Right lung (tissue), 5 donors: ENCODE data around the gene MAGEC1. TPM values are rescaled to one million over a fixed set of nuclear protein-coding genes. Genes with fewer than 3 reads are reported as not detected.

Source experiments
- polyA plus RNA-seq, 5 donors: library from polyadenylated mRNA; unstranded; fragments of 120-200 nt; gene quantifications; one replicate each; pipeline versions ENCODE4 v1.2.1 to v1.2.3, GENCODE V29; 2013; ENCODE audit warnings: inconsistent platforms in 1 of 5, low replicate concordance in 1 of 5; ENCODE audit not compliant: insufficient read length in 5 of 5, insufficient read depth in 1 of 5

MAGEC1 gene
- polyA plus RNA-seq, 5 donors, result not detected

Other genes with a start within 250 kb of the MAGEC1 start
- not detected for gene SPANXD, start 205.2 kb upstream of the MAGEC1 start, polyA plus RNA-seq
- 1 to 10 TPM in 1 of 5 donors, under 1 TPM in 4; 0.17 to 1.6 (median 0.67) TPM for gene MAGEC3, start 65.6 kb upstream of the MAGEC1 start, polyA plus RNA-seq